ENCODE measurements around the gene PTPRR.

- TF ChIP-seq EZH2 (IDR thresholded peaks at IDR 0.05; ENCODE audit: borderline replicate concordance, insufficient read depth, low read depth, low read length, poor library complexity, severe bottlenecking) = no peak
- no peak for TF ChIP-seq CTCF (IDR thresholded peaks at IDR 0.05)
Observed at GRCh38 chr12:70920891-70921290, 353 bp upstream of the PTPRR start.

Measured in B cell (primary cell).